ENCODE results near the gene ALG1L2. TPM values are rescaled to one million over a fixed set of nuclear protein-coding genes. Genes with fewer than 3 reads are reported as not detected.
"Not testable (repeated sequence)": the region's sequence is repeated elsewhere in the genome, so short reads cannot be mapped to it uniquely, and the experiment has no call there.

Gene ALG1L2
- polyA plus RNA-seq, 3 donors = not detected

DNA sequence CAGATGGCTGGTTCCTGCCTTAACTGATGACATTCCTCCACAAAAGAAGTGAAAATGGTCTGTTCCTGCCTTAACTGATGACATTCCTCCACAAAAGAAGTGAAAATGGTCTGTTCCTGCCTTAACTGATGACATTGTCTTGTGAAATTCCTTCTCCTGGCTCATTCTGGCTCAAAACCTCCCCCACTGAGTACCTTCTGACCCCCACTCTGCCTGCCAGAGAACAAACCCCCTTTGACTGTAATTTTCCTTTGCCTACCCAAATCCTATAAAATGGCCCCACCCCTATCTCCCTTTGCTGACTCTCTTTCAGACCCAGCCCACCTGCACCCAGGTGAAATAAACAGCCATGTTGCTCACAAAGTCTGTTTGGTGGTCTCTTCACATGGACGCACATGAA is 22.5 kb upstream of the ALG1L2 start:
- H2AFZ ChIP-seq (ENCODE audit: insufficient read depth, low read depth, low read length, poor library complexity, severe bottlenecking); DNase-seq; H3K27ac ChIP-seq (ENCODE audit: low read depth in 1 of 2, low read length in 2 of 2); H3K4me2 ChIP-seq (replicated peaks; ENCODE audit: extremely low read depth, low read length, poor library complexity, severe bottlenecking); H3K4me1 ChIP-seq (ENCODE audit: control insufficient read depth in 1 of 2, insufficient read depth in 2 of 2, low read length in 2 of 2); H3K4me3 ChIP-seq (replicated peaks in 1 of 3; ENCODE audit: low read depth in 2 of 3, low read length in 3 of 3); H3K9ac ChIP-seq (ENCODE audit: insufficient read depth, low read length, poor library complexity, severe bottlenecking); H3K4me3 Mint-ChIP-seq; H4K20me1 ChIP-seq (ENCODE audit: insufficient read depth, low read length); H3K27ac Mint-ChIP-seq; H3K9me3 ChIP-seq (replicated peaks in 1 of 2; ENCODE audit: control insufficient read depth in 1 of 2, insufficient read depth in 1 of 2, low read length in 2 of 2); H3K27me3 ChIP-seq (ENCODE audit: control insufficient read depth in 2 of 2, insufficient read depth in 2 of 2, low read length in 2 of 2); H3K36me3 Mint-ChIP-seq; H3K9me3 Mint-ChIP-seq; H3K27me3 Mint-ChIP-seq (ENCODE audit: low read depth in 3 of 3); H3K36me3 ChIP-seq (replicated peaks in 1 of 2; ENCODE audit: control insufficient read depth in 1 of 2, insufficient read depth in 2 of 2, low read length in 2 of 2); intact Hi-C loops (cut with micrococcal nuclease); H3K79me2 ChIP-seq (ENCODE audit: insufficient read depth, low read length): not testable (repeated sequence)
- WGBS (ENCODE audit: insufficient coverage) = no CpG with 5 or more reads among the region's 1 CpG
- peaks cover 11% of the 10 kb centered on the region for H3K4me1 Mint-ChIP-seq

- H3K27me3 ChIP-seq (ENCODE audit: control insufficient read depth in 2 of 2, insufficient read depth in 2 of 2, low read length in 2 of 2) = no peaks in the 10 kb centered on the region
- no peak overlapping the region for H3K9ac ChIP-seq (ENCODE audit: insufficient read depth, low read length, poor library complexity, severe bottlenecking)
- no peaks in the 10 kb centered on the region for H3K9me3 ChIP-seq (replicated peaks in 1 of 2; ENCODE audit: control insufficient read depth in 1 of 2, insufficient read depth in 1 of 2, low read length in 2 of 2)
- H2AFZ ChIP-seq (ENCODE audit: insufficient read depth, low read depth, low read length, poor library complexity, severe bottlenecking) = no peak overlapping the region
- no peak for DNase-seq
- TF ChIP-seq, protein P1, sequence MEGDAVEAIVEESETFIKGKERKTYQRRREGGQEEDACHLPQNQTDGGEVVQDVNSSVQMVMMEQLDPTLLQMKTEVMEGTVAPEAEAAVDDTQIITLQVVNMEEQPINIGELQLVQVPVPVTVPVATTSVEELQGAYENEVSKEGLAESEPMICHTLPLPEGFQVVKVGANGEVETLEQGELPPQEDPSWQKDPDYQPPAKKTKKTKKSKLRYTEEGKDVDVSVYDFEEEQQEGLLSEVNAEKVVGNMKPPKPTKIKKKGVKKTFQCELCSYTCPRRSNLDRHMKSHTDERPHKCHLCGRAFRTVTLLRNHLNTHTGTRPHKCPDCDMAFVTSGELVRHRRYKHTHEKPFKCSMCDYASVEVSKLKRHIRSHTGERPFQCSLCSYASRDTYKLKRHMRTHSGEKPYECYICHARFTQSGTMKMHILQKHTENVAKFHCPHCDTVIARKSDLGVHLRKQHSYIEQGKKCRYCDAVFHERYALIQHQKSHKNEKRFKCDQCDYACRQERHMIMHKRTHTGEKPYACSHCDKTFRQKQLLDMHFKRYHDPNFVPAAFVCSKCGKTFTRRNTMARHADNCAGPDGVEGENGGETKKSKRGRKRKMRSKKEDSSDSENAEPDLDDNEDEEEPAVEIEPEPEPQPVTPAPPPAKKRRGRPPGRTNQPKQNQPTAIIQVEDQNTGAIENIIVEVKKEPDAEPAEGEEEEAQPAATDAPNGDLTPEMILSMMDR (IDR thresholded peaks at IDR 0.05) = no peak
- no peaks in the 10 kb centered on the region for H4K20me1 ChIP-seq (ENCODE audit: insufficient read depth, low read length)
- H3K27ac Mint-ChIP-seq = no peak overlapping the region
- H3K4me1 Mint-ChIP-seq = no peaks in the 10 kb centered on the region
- no peak overlapping the region for H3K4me2 ChIP-seq (replicated peaks; ENCODE audit: extremely low read depth, low read length, poor library complexity, severe bottlenecking)
- H3K4me3 Mint-ChIP-seq = no peak overlapping the region
- no peak overlapping the region for H3K27ac ChIP-seq (ENCODE audit: low read depth in 1 of 2, low read length in 2 of 2)
- 85% methylated on average over 3 of the region's 4 CpGs for WGBS (ENCODE audit: insufficient coverage)
- no peaks in the 10 kb centered on the region for H3K36me3 Mint-ChIP-seq
- no peaks in the 10 kb centered on the region for H3K79me2 ChIP-seq (ENCODE audit: insufficient read depth, low read length)
- no peak overlapping the region for H3K4me3 ChIP-seq (replicated peaks in 1 of 3; ENCODE audit: low read depth in 2 of 3, low read length in 3 of 3)
- no peaks in the 10 kb centered on the region for H3K4me1 ChIP-seq (ENCODE audit: control insufficient read depth in 1 of 2, insufficient read depth in 2 of 2, low read length in 2 of 2)
- intact Hi-C loops (cut with micrococcal nuclease) = no loop called here
- peaks cover 0 to 2% (median 0%) of the 10 kb centered on the region in 3 donors for H3K27me3 Mint-ChIP-seq (ENCODE audit: low read depth in 3 of 3)
- no peaks in the 10 kb centered on the region for H3K36me3 ChIP-seq (replicated peaks in 1 of 2; ENCODE audit: control insufficient read depth in 1 of 2, insufficient read depth in 2 of 2, low read length in 2 of 2)
- peaks cover 0 to 15% (median 12%) of the 10 kb centered on the region in 7 donors for H3K9me3 Mint-ChIP-seq
These were observed 8.0 kb upstream of the ALG1L2 start for GRCh38 chr3:130073582-130073981.
